ACHN (cell line): ENCODE results near the gene MAP3K4.

Source experiments
- DNase-seq: peaks from one replicate; pipeline ENCODE4 v3.0.0-alpha.2; 2015
- in situ Hi-C: cut with HindIII; loops from 2 replicates; pipeline ENCODE4 v1.10.0; 2017; ENCODE audit warnings: low sequenced_read_pairs, low pct_ligation_motif_present, low pct_unique_long_range_greater_than_20kb

Gene MAP3K4

GRCh38 chr6:161024364-161024920 is 32.9 kb downstream of the MAP3K4 start:
- in situ Hi-C loops: no loop called here
- DNase-seq: no peak

- no peak for DNase-seq
- in situ Hi-C loops: no loop called here
These were observed 35.8 kb downstream of the MAP3K4 start for GRCh38 chr6:161027385-161027784.

- no peak for DNase-seq
- in situ Hi-C loops: no loop called here
These were observed 37.7 kb downstream of the MAP3K4 start for GRCh38 chr6:161029195-161029809.

GRCh38 chr6:161031721-161032495 is 40.3 kb downstream of the MAP3K4 start:
- in situ Hi-C loops: no loop called here
- DNase-seq: no peak

GRCh38 chr6:161033667-161034066 is 42.1 kb downstream of the MAP3K4 start:
- DNase-seq: no peak
- in situ Hi-C loops: no loop called here

GRCh38 chr6:161035182-161035980 is 43.8 kb downstream of the MAP3K4 start:
- in situ Hi-C loops: no loop called here

GRCh38 chr6:161035981-161036263 is 44.4 kb downstream of the MAP3K4 start:
- no peak for DNase-seq
- in situ Hi-C loops: no loop called here

More at GRCh38 chr6:161035182-161035980, 43.8 kb downstream of the MAP3K4 start:
- DNase-seq: no peak

- no peak for DNase-seq
- in situ Hi-C loops: no loop called here
These were observed 46.3 kb downstream of the MAP3K4 start for GRCh38 chr6:161037873-161038228.

- in situ Hi-C loops: no loop called here
- peak; percentile 78 for DNase-seq
These were observed 46.9 kb downstream of the MAP3K4 start for GRCh38 chr6:161038229-161039031.

- in situ Hi-C loops: no loop called here
- DNase-seq: no peak
These were observed 49.7 kb downstream of the MAP3K4 start for GRCh38 chr6:161041274-161041673.

- DNase-seq: no peak
- in situ Hi-C loops: no loop called here
These were observed 52.8 kb downstream of the MAP3K4 start for GRCh38 chr6:161044335-161044734.

GRCh38 chr6:161048641-161049040 is 57.1 kb downstream of the MAP3K4 start:
- in situ Hi-C loops: no loop called here
- no peak for DNase-seq

- in situ Hi-C loops: no loop called here
- no peak for DNase-seq
These were observed 58.7 kb downstream of the MAP3K4 start for GRCh38 chr6:161050134-161050765.

GRCh38 chr6:161053103-161053502 is 61.5 kb downstream of the MAP3K4 start:
- in situ Hi-C loops: no loop called here
- DNase-seq: no peak

- in situ Hi-C loops: no loop called here
- DNase-seq: no peak
These were observed 63.3 kb downstream of the MAP3K4 start for GRCh38 chr6:161054876-161055275.

GRCh38 chr6:161056451-161056850 is 64.9 kb downstream of the MAP3K4 start:
- DNase-seq: no peak
- in situ Hi-C loops: no loop called here

GRCh38 chr6:161057103-161058091 is 65.8 kb downstream of the MAP3K4 start:
- DNase-seq: no peak
- in situ Hi-C loops: no loop called here
